Measurements from ENCODE around the gene WIPI1. TPM values are rescaled to one million over a fixed set of nuclear protein-coding genes. Genes with fewer than 3 reads are reported as not detected.

Gene WIPI1
- total and polyA plus RNA-seq, 2 experiments from 2014 or later, result 67.4 to 79.6 TPM

GRCh38 chr17:68379692-68380677 is 77.3 kb downstream of the WIPI1 start:
- H3K4me3 ChIP-seq, result no peak overlapping the region
- H3K27me3 ChIP-seq, result no peaks in the 10 kb centered on the region
- H4K20me1 ChIP-seq (ENCODE audit: insufficient read depth, poor library complexity, severe bottlenecking), result no peaks in the 10 kb centered on the region
- no peaks in the 10 kb centered on the region for H3K79me2 ChIP-seq
- no peak for DNase-seq (ENCODE audit: low spot score)
- peak overlapping the region; percentile 37 for H3K27ac ChIP-seq
- TF ChIP-seq EZH2phosphoT487 (IDR thresholded peaks at IDR 0.05; ENCODE audit: low read depth, severe bottlenecking, unreplicated experiment), result no peak
- no peak for TF ChIP-seq EZH2 (IDR thresholded peaks at IDR 0.05; ENCODE audit: borderline replicate concordance)
- TF ChIP-seq, protein P1, sequence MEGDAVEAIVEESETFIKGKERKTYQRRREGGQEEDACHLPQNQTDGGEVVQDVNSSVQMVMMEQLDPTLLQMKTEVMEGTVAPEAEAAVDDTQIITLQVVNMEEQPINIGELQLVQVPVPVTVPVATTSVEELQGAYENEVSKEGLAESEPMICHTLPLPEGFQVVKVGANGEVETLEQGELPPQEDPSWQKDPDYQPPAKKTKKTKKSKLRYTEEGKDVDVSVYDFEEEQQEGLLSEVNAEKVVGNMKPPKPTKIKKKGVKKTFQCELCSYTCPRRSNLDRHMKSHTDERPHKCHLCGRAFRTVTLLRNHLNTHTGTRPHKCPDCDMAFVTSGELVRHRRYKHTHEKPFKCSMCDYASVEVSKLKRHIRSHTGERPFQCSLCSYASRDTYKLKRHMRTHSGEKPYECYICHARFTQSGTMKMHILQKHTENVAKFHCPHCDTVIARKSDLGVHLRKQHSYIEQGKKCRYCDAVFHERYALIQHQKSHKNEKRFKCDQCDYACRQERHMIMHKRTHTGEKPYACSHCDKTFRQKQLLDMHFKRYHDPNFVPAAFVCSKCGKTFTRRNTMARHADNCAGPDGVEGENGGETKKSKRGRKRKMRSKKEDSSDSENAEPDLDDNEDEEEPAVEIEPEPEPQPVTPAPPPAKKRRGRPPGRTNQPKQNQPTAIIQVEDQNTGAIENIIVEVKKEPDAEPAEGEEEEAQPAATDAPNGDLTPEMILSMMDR (IDR thresholded peaks at IDR 0.05; ENCODE audit: poor library complexity), result no peak
- 89% methylated on average over 11 of the region's 11 CpGs for WGBS (ENCODE audit: low lambda C conversion rate, missing lambda C conversion rate)
- peaks cover 26% of the 10 kb centered on the region for H3K4me1 ChIP-seq (ENCODE audit: insufficient read depth)
- no peaks in the 10 kb centered on the region for H3K9me2 ChIP-seq (replicated peaks; ENCODE audit: insufficient read depth)
- no peaks in the 10 kb centered on the region for H3K36me3 ChIP-seq (replicated peaks; ENCODE audit: insufficient read depth, low read depth)
- H2AFZ ChIP-seq, result no peak overlapping the region
- H3K9me3 ChIP-seq (ENCODE audit: low read depth), result no peaks in the 10 kb centered on the region
- H3K4me2 ChIP-seq, result no peak overlapping the region

DNA sequence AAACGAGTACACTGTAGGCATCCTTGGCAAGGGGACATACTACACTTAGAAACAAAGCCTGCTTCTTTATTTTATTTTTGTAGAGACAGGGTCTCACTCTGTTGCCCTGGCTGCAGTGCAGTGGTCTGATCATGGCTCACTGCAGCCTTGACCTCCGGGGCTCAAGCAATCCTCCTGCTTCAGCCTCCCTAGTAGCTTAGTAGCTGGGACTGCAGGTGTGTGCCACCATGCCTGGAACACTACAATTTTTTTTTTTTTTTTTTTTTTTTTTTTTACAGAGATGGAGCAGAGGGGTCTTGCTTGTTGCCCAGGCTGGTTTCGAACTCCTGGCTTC is 78.2 kb downstream of the WIPI1 start:
- H3K4me3 ChIP-seq, result no peak overlapping the region
- no peaks in the 10 kb centered on the region for H4K20me1 ChIP-seq (ENCODE audit: insufficient read depth, poor library complexity, severe bottlenecking)
- no peak overlapping the region for H2AFZ ChIP-seq
- no peaks in the 10 kb centered on the region for H3K27me3 ChIP-seq
- 88% methylated on average over 3 of the region's 3 CpGs for WGBS (ENCODE audit: low lambda C conversion rate, missing lambda C conversion rate)
- TF ChIP-seq EZH2 (IDR thresholded peaks at IDR 0.05; ENCODE audit: borderline replicate concordance), result no peak
- no peak for TF ChIP-seq EZH2phosphoT487 (IDR thresholded peaks at IDR 0.05; ENCODE audit: low read depth, severe bottlenecking, unreplicated experiment)
- TF ChIP-seq, protein P1 (IDR thresholded peaks at IDR 0.05; ENCODE audit: poor library complexity), result no peak
- H3K36me3 ChIP-seq (replicated peaks; ENCODE audit: insufficient read depth, low read depth), result no peaks in the 10 kb centered on the region
- peak overlapping the region; percentile 94 for H3K27ac ChIP-seq
- H3K9me2 ChIP-seq (replicated peaks; ENCODE audit: insufficient read depth), result no peaks in the 10 kb centered on the region
- H3K4me2 ChIP-seq, result peak overlapping the region; percentile 33
- H3K4me1 ChIP-seq (ENCODE audit: insufficient read depth), result peaks cover 23% of the 10 kb centered on the region
- no peak for DNase-seq (ENCODE audit: low spot score)
- no peaks in the 10 kb centered on the region for H3K9me3 ChIP-seq (ENCODE audit: low read depth)
- H3K79me2 ChIP-seq, result no peaks in the 10 kb centered on the region

DNA sequence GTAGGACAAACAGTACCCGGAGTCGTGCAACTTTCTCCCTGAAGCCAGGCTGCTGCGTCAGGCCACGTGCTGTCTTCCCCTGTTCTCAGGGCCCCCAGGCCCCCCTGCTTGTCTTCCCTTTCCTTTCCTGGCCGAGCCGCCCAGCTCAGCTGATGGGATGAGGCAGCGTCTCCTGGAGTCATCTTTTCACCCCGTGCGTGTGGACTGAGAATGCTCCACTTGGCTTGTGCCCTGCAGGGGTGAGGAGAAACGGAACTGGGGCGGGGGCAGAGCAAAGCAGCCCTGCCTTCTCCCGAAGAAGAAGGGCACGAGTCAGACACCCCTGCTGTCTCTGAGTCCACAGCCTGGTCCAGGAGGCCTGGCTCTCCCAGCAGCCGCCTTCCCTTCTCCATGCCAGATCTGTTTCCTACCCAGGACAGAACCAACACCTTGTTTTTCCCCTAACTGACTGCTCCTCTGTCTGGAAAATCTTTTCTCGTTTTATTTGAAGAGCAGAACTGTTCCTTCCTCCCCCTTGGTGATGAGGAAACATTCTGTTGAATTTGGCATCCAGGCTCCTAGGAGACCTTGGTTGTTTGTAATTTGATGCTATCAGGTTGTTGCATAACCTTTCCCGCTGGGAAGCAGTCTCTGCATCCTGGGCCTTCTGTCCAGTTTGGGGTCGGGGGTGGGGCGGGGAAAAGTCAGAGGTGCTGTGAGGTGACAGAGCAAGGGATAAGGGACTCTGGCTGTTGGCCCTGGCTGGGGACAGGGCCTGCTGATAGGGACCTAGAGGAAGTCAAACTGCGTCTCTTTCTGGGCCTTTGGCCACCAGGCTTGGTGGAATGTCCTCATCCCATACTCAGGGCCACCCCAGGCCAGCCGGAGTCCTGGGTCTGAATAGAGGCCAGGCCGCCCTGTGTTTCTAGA is 78.8 kb downstream of the WIPI1 start:
- H3K79me2 ChIP-seq, result no peaks in the 10 kb centered on the region
- no peaks in the 10 kb centered on the region for H3K27me3 ChIP-seq
- WGBS (ENCODE audit: low lambda C conversion rate, missing lambda C conversion rate), result 31% methylated on average over 18 of the region's 21 CpGs
- peak overlapping the region; percentile 17 for H2AFZ ChIP-seq
- H3K9me2 ChIP-seq (replicated peaks; ENCODE audit: insufficient read depth), result no peaks in the 10 kb centered on the region
- no peaks in the 10 kb centered on the region for H3K36me3 ChIP-seq (replicated peaks; ENCODE audit: insufficient read depth, low read depth)
- peak; percentile 85 for DNase-seq (ENCODE audit: low spot score)
- H3K4me1 ChIP-seq (ENCODE audit: insufficient read depth), result peaks cover 16% of the 10 kb centered on the region
- no peaks in the 10 kb centered on the region for H3K9me3 ChIP-seq (ENCODE audit: low read depth)
- TF ChIP-seq EZH2 (IDR thresholded peaks at IDR 0.05; ENCODE audit: borderline replicate concordance) (no peak), EZH2phosphoT487 (IDR thresholded peaks at IDR 0.05; ENCODE audit: low read depth, severe bottlenecking, unreplicated experiment) (no peak)
- TF ChIP-seq, protein P1 (IDR thresholded peaks at IDR 0.05; ENCODE audit: poor library complexity), result no peak
- no peaks in the 10 kb centered on the region for H4K20me1 ChIP-seq (ENCODE audit: insufficient read depth, poor library complexity, severe bottlenecking)
- H3K4me3 ChIP-seq, result no peak overlapping the region
- H3K27ac ChIP-seq, result peak overlapping the region; percentile 94
- H3K4me2 ChIP-seq, result peak overlapping the region; percentile 65
